ENCODE results near the gene LDLRAD3.
"Not testable (repeated sequence)": the region's sequence is repeated elsewhere in the genome, so short reads cannot be mapped to it uniquely, and the experiment has no call there.

LDLRAD3 gene

GRCh38 chr11:35912436-35912835, 31.4 kb upstream of the LDLRAD3 start:
- not testable (repeated sequence) for H3K9me3 ChIP-seq (ENCODE audit: control insufficient read depth, insufficient read depth, low read length); H3K4me3 ChIP-seq (ENCODE audit: low read depth, low read length); H3K27me3 ChIP-seq (ENCODE audit: control insufficient read depth, insufficient read depth, low read length); H3K9ac ChIP-seq (ENCODE audit: low read depth, low read length); H3K4me1 ChIP-seq (ENCODE audit: control insufficient read depth, insufficient read depth, low read length); H3K36me3 ChIP-seq (ENCODE audit: control insufficient read depth, insufficient read depth, low read length)

GRCh38 chr11:35912883-35913624, 30.8 kb upstream of the LDLRAD3 start:
- Histone ChIP-seq H3K27me3 (ENCODE audit: control insufficient read depth, insufficient read depth, low read length) (no peaks in the 10 kb centered on the region), H3K4me3 (ENCODE audit: low read depth, low read length) (no peak overlapping the region), H3K36me3 (ENCODE audit: control insufficient read depth, insufficient read depth, low read length) (no peaks in the 10 kb centered on the region), H3K4me1 (ENCODE audit: control insufficient read depth, insufficient read depth, low read length) (no peaks in the 10 kb centered on the region), H3K9ac (ENCODE audit: low read depth, low read length) (no peak overlapping the region), H3K9me3 (ENCODE audit: control insufficient read depth, insufficient read depth, low read length) (no peaks in the 10 kb centered on the region)

GRCh38 chr11:35914816-35915215, 29.0 kb upstream of the LDLRAD3 start:
- H3K9ac ChIP-seq (ENCODE audit: low read depth, low read length): no peak overlapping the region
- no peak overlapping the region for H3K4me3 ChIP-seq (ENCODE audit: low read depth, low read length)
- H3K36me3 ChIP-seq (ENCODE audit: control insufficient read depth, insufficient read depth, low read length): no peaks in the 10 kb centered on the region
- H3K4me1 ChIP-seq (ENCODE audit: control insufficient read depth, insufficient read depth, low read length): no peaks in the 10 kb centered on the region
- no peaks in the 10 kb centered on the region for H3K27me3 ChIP-seq (ENCODE audit: control insufficient read depth, insufficient read depth, low read length)
- no peaks in the 10 kb centered on the region for H3K9me3 ChIP-seq (ENCODE audit: control insufficient read depth, insufficient read depth, low read length)

GRCh38 chr11:35916270-35916669, 27.6 kb upstream of the LDLRAD3 start:
- no peaks in the 10 kb centered on the region for H3K27me3 ChIP-seq (ENCODE audit: control insufficient read depth, insufficient read depth, low read length)
- H3K4me1 ChIP-seq (ENCODE audit: control insufficient read depth, insufficient read depth, low read length): no peaks in the 10 kb centered on the region

GRCh38 chr11:35917676-35918075, 26.2 kb upstream of the LDLRAD3 start:
- no peaks in the 10 kb centered on the region for H3K9me3 ChIP-seq (ENCODE audit: control insufficient read depth, insufficient read depth, low read length)
- no peaks in the 10 kb centered on the region for H3K36me3 ChIP-seq (ENCODE audit: control insufficient read depth, insufficient read depth, low read length)
- no peak overlapping the region for H3K9ac ChIP-seq (ENCODE audit: low read depth, low read length)
- H3K27me3 ChIP-seq (ENCODE audit: control insufficient read depth, insufficient read depth, low read length): no peaks in the 10 kb centered on the region
- H3K4me3 ChIP-seq (ENCODE audit: low read depth, low read length): no peak overlapping the region
- H3K4me1 ChIP-seq (ENCODE audit: control insufficient read depth, insufficient read depth, low read length): no peaks in the 10 kb centered on the region

More at GRCh38 chr11:35916270-35916669, 27.6 kb upstream of the LDLRAD3 start:
- H3K9me3 ChIP-seq (ENCODE audit: control insufficient read depth, insufficient read depth, low read length): no peaks in the 10 kb centered on the region
- no peak overlapping the region for H3K4me3 ChIP-seq (ENCODE audit: low read depth, low read length)
- no peaks in the 10 kb centered on the region for H3K36me3 ChIP-seq (ENCODE audit: control insufficient read depth, insufficient read depth, low read length)
- no peak overlapping the region for H3K9ac ChIP-seq (ENCODE audit: low read depth, low read length)

- Histone ChIP-seq H3K36me3 (ENCODE audit: control insufficient read depth, insufficient read depth, low read length) (no peaks in the 10 kb centered on the region), H3K9me3 (ENCODE audit: control insufficient read depth, insufficient read depth, low read length) (no peaks in the 10 kb centered on the region), H3K4me1 (ENCODE audit: control insufficient read depth, insufficient read depth, low read length) (no peaks in the 10 kb centered on the region), H3K4me3 (ENCODE audit: low read depth, low read length) (no peak overlapping the region), H3K9ac (ENCODE audit: low read depth, low read length) (no peak overlapping the region), H3K27me3 (ENCODE audit: control insufficient read depth, insufficient read depth, low read length) (no peaks in the 10 kb centered on the region)
Measured at GRCh38 chr11:35918716-35919115, 25.1 kb upstream of the LDLRAD3 start.

GRCh38 chr11:35919244-35919643, 24.6 kb upstream of the LDLRAD3 start:
- Histone ChIP-seq H3K9me3 (ENCODE audit: control insufficient read depth, insufficient read depth, low read length) (no peaks in the 10 kb centered on the region), H3K4me1 (ENCODE audit: control insufficient read depth, insufficient read depth, low read length) (no peaks in the 10 kb centered on the region), H3K4me3 (ENCODE audit: low read depth, low read length) (no peak overlapping the region), H3K9ac (ENCODE audit: low read depth, low read length) (no peak overlapping the region), H3K36me3 (ENCODE audit: control insufficient read depth, insufficient read depth, low read length) (no peaks in the 10 kb centered on the region), H3K27me3 (ENCODE audit: control insufficient read depth, insufficient read depth, low read length) (no peaks in the 10 kb centered on the region)

GRCh38 chr11:35923452-35923851, 20.4 kb upstream of the LDLRAD3 start:
- Histone ChIP-seq H3K36me3 (ENCODE audit: control insufficient read depth, insufficient read depth, low read length) (no peaks in the 10 kb centered on the region), H3K9ac (ENCODE audit: low read depth, low read length) (no peak overlapping the region), H3K4me1 (ENCODE audit: control insufficient read depth, insufficient read depth, low read length) (no peaks in the 10 kb centered on the region), H3K27me3 (ENCODE audit: control insufficient read depth, insufficient read depth, low read length) (no peaks in the 10 kb centered on the region), H3K9me3 (ENCODE audit: control insufficient read depth, insufficient read depth, low read length) (no peaks in the 10 kb centered on the region), H3K4me3 (ENCODE audit: low read depth, low read length) (no peak overlapping the region)

- no peak overlapping the region for H3K9ac ChIP-seq (ENCODE audit: low read depth, low read length)
- H3K4me1 ChIP-seq (ENCODE audit: control insufficient read depth, insufficient read depth, low read length): no peaks in the 10 kb centered on the region
- H3K4me3 ChIP-seq (ENCODE audit: low read depth, low read length): no peak overlapping the region
- no peaks in the 10 kb centered on the region for H3K27me3 ChIP-seq (ENCODE audit: control insufficient read depth, insufficient read depth, low read length)
- no peaks in the 10 kb centered on the region for H3K9me3 ChIP-seq (ENCODE audit: control insufficient read depth, insufficient read depth, low read length)
- no peaks in the 10 kb centered on the region for H3K36me3 ChIP-seq (ENCODE audit: control insufficient read depth, insufficient read depth, low read length)
Measured at GRCh38 chr11:35924811-35925210, 19.1 kb upstream of the LDLRAD3 start.

GRCh38 chr11:35927104-35927503, 16.8 kb upstream of the LDLRAD3 start:
- Histone ChIP-seq H3K4me1 (ENCODE audit: control insufficient read depth, insufficient read depth, low read length) (no peaks in the 10 kb centered on the region), H3K9me3 (ENCODE audit: control insufficient read depth, insufficient read depth, low read length) (no peaks in the 10 kb centered on the region), H3K4me3 (ENCODE audit: low read depth, low read length) (no peak overlapping the region), H3K9ac (ENCODE audit: low read depth, low read length) (no peak overlapping the region), H3K27me3 (ENCODE audit: control insufficient read depth, insufficient read depth, low read length) (no peaks in the 10 kb centered on the region), H3K36me3 (ENCODE audit: control insufficient read depth, insufficient read depth, low read length) (no peaks in the 10 kb centered on the region)

GRCh38 chr11:35927682-35928081, 16.2 kb upstream of the LDLRAD3 start:
- Histone ChIP-seq H3K4me1 (ENCODE audit: control insufficient read depth, insufficient read depth, low read length) (no peaks in the 10 kb centered on the region), H3K27me3 (ENCODE audit: control insufficient read depth, insufficient read depth, low read length) (no peaks in the 10 kb centered on the region), H3K36me3 (ENCODE audit: control insufficient read depth, insufficient read depth, low read length) (no peaks in the 10 kb centered on the region), H3K9ac (ENCODE audit: low read depth, low read length) (no peak overlapping the region), H3K4me3 (ENCODE audit: low read depth, low read length) (no peak overlapping the region), H3K9me3 (ENCODE audit: control insufficient read depth, insufficient read depth, low read length) (no peaks in the 10 kb centered on the region)

GRCh38 chr11:35928688-35929395, 15.0 kb upstream of the LDLRAD3 start:
- H3K4me1 ChIP-seq (ENCODE audit: control insufficient read depth, insufficient read depth, low read length): no peaks in the 10 kb centered on the region
- H3K9me3 ChIP-seq (ENCODE audit: control insufficient read depth, insufficient read depth, low read length): no peaks in the 10 kb centered on the region
- H3K9ac ChIP-seq (ENCODE audit: low read depth, low read length): no peak overlapping the region
- no peak overlapping the region for H3K4me3 ChIP-seq (ENCODE audit: low read depth, low read length)
- H3K36me3 ChIP-seq (ENCODE audit: control insufficient read depth, insufficient read depth, low read length): no peaks in the 10 kb centered on the region
- no peaks in the 10 kb centered on the region for H3K27me3 ChIP-seq (ENCODE audit: control insufficient read depth, insufficient read depth, low read length)
